BJ (cell line): Measurements from ENCODE around the gene FSD1. TPM values are rescaled to one million over a fixed set of nuclear protein-coding genes. Genes with fewer than 3 reads are reported as not detected.

Experiments
- CTCF ChIA-PET: fragments of 350-600 bp; formaldehyde crosslinking; extraction: SDS; loops from one replicate; lab custom pipeline; 2021; ENCODE audit warnings: antibody characterized with exemption, inconsistent platforms; lab: Yijun Ruan, JAX
- POLR2A ChIA-PET: fragments of 300-600 bp; sonication (Branson Sonifier 250); formaldehyde crosslinking; extraction: SDS; loops from one replicate; lab custom pipeline; 2021; ENCODE audit warnings: antibody characterized with exemption; lab: Charles Lee
- DNase-seq: peaks from one replicate; pipeline ENCODE4 v3.0.0-alpha.2; 2011; ENCODE audit warnings: low read depth
- H3K27me3 ChIP-seq: 2 replicates; pipeline ENCODE4 v1.6.0; 2011; ENCODE audit warnings: low read length; ENCODE audit not compliant: control insufficient read depth, insufficient read depth
- H3K36me3 ChIP-seq: 2 replicates; pipeline ENCODE4 v1.5.1; 2011; ENCODE audit warnings: low read length; ENCODE audit not compliant: control insufficient read depth, insufficient read depth
- H3K4me3 ChIP-seq: 2 replicates; pipeline ENCODE4 v1.5.1; 2011; ENCODE audit warnings: low read depth, mild to moderate bottlenecking, control low read depth, low read length
- polyA plus RNA-seq: library from polyadenylated mRNA; depleted of rRNA; stranded (reverse); fragments of >200 nt; gene quantifications from 2 replicates; pipeline ENCODE4 v1.2.3, GENCODE V29; 2011
- TF ChIP-seq, protein P1 (sequence below): IDR thresholded peaks from 2 replicates; pipeline ENCODE4 v1.5.1; 2011; ENCODE audit warnings: low read depth, mild to moderate bottlenecking, control low read depth, inconsistent platforms, low read length, moderate library complexity; ENCODE audit not compliant: insufficient read depth

Gene FSD1
- polyA plus RNA-seq, 1 experiment, result 11.9 TPM

- Histone ChIP-seq H3K36me3 (no peaks in the 10 kb centered on the region; the same call in 1 of the 2 replicates), H3K27me3 (no peaks in the 10 kb centered on the region), H3K4me3 (no peak overlapping the region)
- TF ChIP-seq, protein P1, sequence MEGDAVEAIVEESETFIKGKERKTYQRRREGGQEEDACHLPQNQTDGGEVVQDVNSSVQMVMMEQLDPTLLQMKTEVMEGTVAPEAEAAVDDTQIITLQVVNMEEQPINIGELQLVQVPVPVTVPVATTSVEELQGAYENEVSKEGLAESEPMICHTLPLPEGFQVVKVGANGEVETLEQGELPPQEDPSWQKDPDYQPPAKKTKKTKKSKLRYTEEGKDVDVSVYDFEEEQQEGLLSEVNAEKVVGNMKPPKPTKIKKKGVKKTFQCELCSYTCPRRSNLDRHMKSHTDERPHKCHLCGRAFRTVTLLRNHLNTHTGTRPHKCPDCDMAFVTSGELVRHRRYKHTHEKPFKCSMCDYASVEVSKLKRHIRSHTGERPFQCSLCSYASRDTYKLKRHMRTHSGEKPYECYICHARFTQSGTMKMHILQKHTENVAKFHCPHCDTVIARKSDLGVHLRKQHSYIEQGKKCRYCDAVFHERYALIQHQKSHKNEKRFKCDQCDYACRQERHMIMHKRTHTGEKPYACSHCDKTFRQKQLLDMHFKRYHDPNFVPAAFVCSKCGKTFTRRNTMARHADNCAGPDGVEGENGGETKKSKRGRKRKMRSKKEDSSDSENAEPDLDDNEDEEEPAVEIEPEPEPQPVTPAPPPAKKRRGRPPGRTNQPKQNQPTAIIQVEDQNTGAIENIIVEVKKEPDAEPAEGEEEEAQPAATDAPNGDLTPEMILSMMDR, result no peak
- DNase-seq, result no peak
- POLR2A ChIA-PET, result no interaction called here
- CTCF ChIA-PET, result no interaction called here
Measured at GRCh38 chr19:4329858-4330257, 25.5 kb downstream of the FSD1 start.

GRCh38 chr19:4334929-4335570 is 30.7 kb downstream of the FSD1 start:
- DNase-seq, result no peak

GRCh38 chr19:4337906-4338440 is 33.6 kb downstream of the FSD1 start:
- DNase-seq, result no peak
- ChIA-PET POLR2A (no interaction called here), CTCF (interaction anchor here (1.0 to 1.4 kb wide), 2 partner anchors 15 to 70 kb away, joined by 3 to 4 read pairs; no protein-coding TSS in a partner anchor)
- peak overlapping the region; percentile 29 for H3K4me3 ChIP-seq
- no peaks in the 10 kb centered on the region for H3K27me3 ChIP-seq
- H3K36me3 ChIP-seq, result no peaks in the 10 kb centered on the region
- TF ChIP-seq, protein P1, result no peak

More at GRCh38 chr19:4334929-4335570, 30.7 kb downstream of the FSD1 start:
- ChIA-PET POLR2A (no interaction called here), CTCF (interaction anchor here (1.0 kb wide), 1 partner anchor 39 kb away, joined by 3 read pairs; no protein-coding TSS in a partner anchor)
- Histone ChIP-seq H3K36me3 (no peaks in the 10 kb centered on the region), H3K4me3 (no peak overlapping the region), H3K27me3 (no peaks in the 10 kb centered on the region)
- TF ChIP-seq, protein P1, result no peak

- CTCF ChIA-PET, result interaction anchor here (0.9 to 2.2 kb wide), 3 partner anchors 14 to 71 kb away, joined by 3 to 8 read pairs (median 3); no protein-coding TSS in a partner anchor
Measured at GRCh38 chr19:4338441-4339355, 34.3 kb downstream of the FSD1 start, which contains the start of gene STAP2. Gene STAP2 (minus strand): TSS chr19:4338827. CDS start chr19:4338753, 74 bp downstream.

More at GRCh38 chr19:4338441-4339355, 34.3 kb downstream of the FSD1 start, which contains the start of gene STAP2:
- no peak for DNase-seq
- no peaks in the 10 kb centered on the region for H3K27me3 ChIP-seq
- POLR2A ChIA-PET, result no interaction called here
- peak within 1 kb of the TSS; percentile 29 for H3K4me3 ChIP-seq
- H3K36me3 ChIP-seq, result no peaks in the 10 kb centered on the region
- TF ChIP-seq, protein P1, result no peak
